Left renal pelvis (tissue), 4 donors: ENCODE results near the gene ALAS1. TPM values are rescaled to one million over a fixed set of nuclear protein-coding genes. Genes with fewer than 3 reads are reported as not detected.

Experiments used
- DNase-seq, 4 donors: peaks; one replicate each; pipeline ENCODE4 v3.0.0-alpha.2; 2013; ENCODE audit warnings: low read depth in 4 of 4, low spot score in 3 of 4
- polyA plus RNA-seq, 4 donors: library from polyadenylated mRNA; unstranded; fragments of 120-200 nt; gene quantifications; one replicate each; pipeline ENCODE4 v1.2.1, GENCODE V29; 2013; ENCODE audit not compliant: insufficient read length in 4 of 4

Gene ALAS1
- polyA plus RNA-seq, 4 donors, result 28.8 to 50.7 (median 47.9) TPM

- no peak for DNase-seq
Measured at GRCh38 chr3:52218937-52219650, 21.1 kb downstream of the ALAS1 start.

GRCh38 chr3:52220380-52221026, 22.5 kb downstream of the ALAS1 start:
- no peak for DNase-seq

GRCh38 chr3:52221141-52221562, 23.2 kb downstream of the ALAS1 start:
- DNase-seq, result no peak

GRCh38 chr3:52221563-52222318, 23.8 kb downstream of the ALAS1 start:
- DNase-seq, result no peak

GRCh38 chr3:52222319-52223221, 24.6 kb downstream of the ALAS1 start:
- no peak for DNase-seq

GRCh38 chr3:52223449-52224408, 25.8 kb downstream of the ALAS1 start:
- DNase-seq, result no peak

- no peak for DNase-seq
Measured at GRCh38 chr3:52225452-52226228, 27.7 kb downstream of the ALAS1 start, which contains the start of gene TLR9. Gene TLR9, minus strand, starts transcription at chr3:52225645. Its CDS starts 116 bp downstream, at chr3:52225529.

GRCh38 chr3:52226229-52226817, 28.4 kb downstream of the ALAS1 start:
- DNase-seq, result no peak

- DNase-seq, result no peak
Measured at GRCh38 chr3:52227117-52227516, 29.2 kb downstream of the ALAS1 start.

- no peak for DNase-seq
Measured at GRCh38 chr3:52227766-52228165, 29.8 kb downstream of the ALAS1 start.

- DNase-seq, result no peak
Measured at GRCh38 chr3:52228266-52228665, 30.3 kb downstream of the ALAS1 start.

GRCh38 chr3:52228751-52229291, 30.9 kb downstream of the ALAS1 start:
- no peak for DNase-seq

GRCh38 chr3:52229656-52230055, 31.7 kb downstream of the ALAS1 start:
- DNase-seq, result no peak

GRCh38 chr3:52230461-52230860, 32.5 kb downstream of the ALAS1 start:
- DNase-seq, result no peak

GRCh38 chr3:52230889-52231499, 33.0 kb downstream of the ALAS1 start:
- no peak for DNase-seq

GRCh38 chr3:52231502-52232278, 33.7 kb downstream of the ALAS1 start:
- no peak for DNase-seq
